Neural cell (in vitro differentiated cells): Measurements from ENCODE around the gene MBD3L2. TPM values are rescaled to one million over a fixed set of nuclear protein-coding genes. Genes with fewer than 3 reads are reported as not detected.
"Not testable (repeated sequence)": the region's sequence is repeated elsewhere in the genome, so short reads cannot be mapped to it uniquely, and the experiment has no call there.

ENCODE experiments used
- H2AFZ ChIP-seq: fragments of 200-600, 300-800 bp; sonication (generic), shearing (Covaris generic); 2 replicates; pipeline ENCODE4 v1.6.0; 2014; ENCODE audit warnings: low read depth, mild to moderate bottlenecking, antibody characterized with exemption, low read length, moderate library complexity
- H3F3A ChIP-seq: fragments of 200-600 bp; shearing (Covaris generic); 2 replicates; pipeline ENCODE4 v1.6.1; 2016; ENCODE audit warnings: mild to moderate bottlenecking, moderate library complexity, mixed read lengths, antibody characterized with exemption, low read length; ENCODE audit not compliant: insufficient read depth, poor library complexity, severe bottlenecking
- H3K27ac ChIP-seq: fragments of 200-600, 300-800 bp; sonication (generic), shearing (Covaris generic); 2 replicates; pipeline ENCODE4 v1.5.1; 2014; ENCODE audit warnings: mild to moderate bottlenecking, low read length, moderate library complexity
- H3K27me3 ChIP-seq: fragments of 300-800, 200-600 bp; sonication (generic), shearing (Covaris generic); 2 replicates; pipeline ENCODE4 v1.6.0; 2014; ENCODE audit warnings: mild to moderate bottlenecking, low read depth, low read length, moderate library complexity; ENCODE audit not compliant: insufficient read depth
- H3K36me3 ChIP-seq: fragments of 300-800, 200-600 bp; sonication (generic), shearing (Covaris generic); 2 replicates; pipeline ENCODE4 v1.5.1; 2014; ENCODE audit warnings: mild to moderate bottlenecking, antibody characterized with exemption, low read length, moderate library complexity; ENCODE audit not compliant: insufficient read depth
- H3K4me2 ChIP-seq: fragments of 300-800, 200-600 bp; sonication (generic), shearing (Covaris generic); 2 replicates; pipeline ENCODE4 v1.6.0; 2014; ENCODE audit warnings: mild to moderate bottlenecking, low read length
- H3K4me3 ChIP-seq: fragments of 300-800, 200-600 bp; sonication (generic), shearing (Covaris generic); 2 replicates; pipeline ENCODE4 v1.5.1; 2014; ENCODE audit warnings: mild to moderate bottlenecking, low read length, moderate library complexity
- H3K79me2 ChIP-seq: fragments of 200-600 bp; shearing (Covaris generic); replicated peaks from 2 replicates; pipeline ENCODE4 v1.6.0; 2014; ENCODE audit warnings: mild to moderate bottlenecking, low read length, moderate library complexity; ENCODE audit not compliant: insufficient read depth
- H3K9ac ChIP-seq: fragments of 300-800, 200-600 bp; sonication (generic), shearing (Covaris generic); 2 replicates; pipeline ENCODE4 v1.6.1; 2016; ENCODE audit warnings: mild to moderate bottlenecking, low read length, mixed read lengths
- H3K9me2 ChIP-seq: fragments of 200-600 bp; shearing (Covaris generic); 2 replicates; pipeline ENCODE4 v1.6.1; 2016; ENCODE audit warnings: mild to moderate bottlenecking, low read length, mixed read lengths; ENCODE audit not compliant: insufficient read depth
- H3K9me3 ChIP-seq: fragments of 200-600, 300-800 bp; sonication (generic), shearing (Covaris generic); 2 replicates; pipeline ENCODE4 v1.6.1; 2016; ENCODE audit warnings: mild to moderate bottlenecking, mixed run types, low read length, moderate library complexity, mixed read lengths
- H4K20me1 ChIP-seq: fragments of 200-600 bp; shearing (Covaris generic); 2 replicates; pipeline ENCODE4 v1.6.1; 2016; ENCODE audit warnings: mild to moderate bottlenecking, mixed run types; ENCODE audit not compliant: insufficient read depth
- polyA plus RNA-seq: library from polyadenylated mRNA; depleted of rRNA; stranded (reverse); fragments of >200 nt; gene quantifications from 2 replicates; pipeline ENCODE4 v1.2.3, GENCODE V29; 2014

Gene MBD3L2
- polyA plus RNA-seq, 1 donor from 2014 or later: not detected

DNA sequence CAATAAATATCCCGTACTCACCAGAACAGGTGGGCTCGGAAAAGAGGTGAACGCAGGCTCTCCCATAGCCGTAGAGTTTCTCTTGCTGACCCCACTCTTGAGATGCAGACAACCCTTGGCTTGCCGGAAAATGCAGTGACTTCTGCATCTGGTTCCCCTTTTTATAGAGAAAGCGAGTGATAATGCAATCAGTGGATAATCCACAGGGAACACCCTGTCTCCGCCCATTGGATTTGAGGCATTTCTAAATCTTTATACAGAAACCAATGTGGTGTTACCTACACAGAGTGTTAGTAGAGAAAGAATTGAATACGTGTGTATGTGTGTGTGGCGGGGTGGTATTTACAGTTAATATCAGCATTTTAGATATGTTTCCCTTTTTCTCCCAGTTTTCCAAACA, 9.0 kb upstream of the MBD3L2 start, which contains the start of gene MBD3L4:
Gene MBD3L4, minus strand, starts transcription at position 101 of the 400 bp plus-strand sequence. Its CDS starts 35 bp downstream, at position 66.
- not testable (repeated sequence) for H4K20me1 ChIP-seq, H3K4me2 ChIP-seq, H3K9me3 ChIP-seq, H3F3A ChIP-seq, H3K36me3 ChIP-seq, H3K27me3 ChIP-seq, H3K9me2 ChIP-seq, H3K9ac ChIP-seq, H3K27ac ChIP-seq, H2AFZ ChIP-seq, H3K4me3 ChIP-seq, H3K79me2 ChIP-seq

DNA sequence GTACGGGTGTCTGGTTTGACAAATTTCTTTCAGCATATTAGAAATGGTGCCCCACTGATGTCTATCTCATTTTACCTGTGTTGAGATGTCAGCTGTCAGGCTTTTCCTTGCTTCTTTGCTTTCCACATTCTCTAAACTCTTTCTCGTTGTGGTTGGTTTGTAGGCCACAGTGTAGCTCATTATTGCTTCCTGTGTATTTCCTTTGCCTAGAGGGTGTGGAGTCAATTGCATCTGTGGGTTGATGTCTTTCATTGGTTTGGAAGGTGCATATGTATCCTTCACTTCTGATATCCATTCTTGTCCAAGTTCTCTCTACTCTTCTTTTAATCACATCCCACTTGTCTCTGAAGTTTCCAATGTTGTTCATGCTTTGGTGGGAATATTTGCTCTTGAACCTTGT, 7.6 kb upstream of the MBD3L2 start:
- H3K4me3 ChIP-seq, H3K36me3 ChIP-seq, H3K79me2 ChIP-seq, H3F3A ChIP-seq, H3K9me3 ChIP-seq, H2AFZ ChIP-seq, H3K9me2 ChIP-seq, H3K4me2 ChIP-seq, H3K9ac ChIP-seq, H3K27me3 ChIP-seq, H3K27ac ChIP-seq, H4K20me1 ChIP-seq: not testable (repeated sequence)

DNA sequence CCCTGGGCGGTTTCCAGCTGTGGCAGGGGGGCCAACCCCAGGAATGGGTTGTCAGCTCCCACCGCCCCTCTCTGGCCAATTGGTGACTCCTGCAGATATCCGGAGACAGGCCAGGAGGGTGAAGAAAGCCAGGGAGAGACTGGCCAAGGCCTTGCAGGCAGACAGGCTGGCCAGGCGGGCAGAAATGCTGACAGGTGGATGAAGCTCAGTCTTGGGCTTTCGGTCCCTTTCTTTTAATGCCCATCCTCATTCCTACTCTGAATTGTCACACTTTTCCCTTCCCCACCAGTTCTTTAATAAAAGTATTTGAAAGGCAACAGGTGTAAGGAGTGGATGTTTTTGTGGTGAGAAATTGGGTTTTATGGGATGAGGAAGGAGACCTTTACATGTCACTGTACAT, 2.3 kb downstream of the MBD3L2 start:
- H3F3A ChIP-seq, H3K4me2 ChIP-seq, H2AFZ ChIP-seq, H4K20me1 ChIP-seq, H3K4me3 ChIP-seq, H3K27me3 ChIP-seq, H3K79me2 ChIP-seq, H3K27ac ChIP-seq, H3K9me2 ChIP-seq, H3K9me3 ChIP-seq, H3K9ac ChIP-seq, H3K36me3 ChIP-seq: not testable (repeated sequence)

DNA sequence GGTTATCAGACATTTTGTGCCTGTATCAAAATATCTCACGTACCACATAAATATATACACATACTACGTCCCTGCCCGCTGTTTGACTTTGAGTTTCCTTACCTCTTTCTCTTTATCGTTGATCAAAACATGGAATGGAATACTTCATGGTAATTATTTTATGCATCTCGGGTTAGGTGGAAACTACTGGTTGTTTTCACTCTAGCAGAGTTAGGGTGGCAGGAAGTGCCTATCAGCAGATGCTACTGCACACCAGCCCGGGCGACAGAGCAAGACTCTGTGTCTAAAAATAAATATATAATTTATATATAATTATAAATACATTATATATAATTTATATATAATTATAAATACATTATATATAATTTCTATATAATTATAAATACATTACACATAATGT, 3.8 kb downstream of the MBD3L2 start:
- H4K20me1 ChIP-seq, H3F3A ChIP-seq, H3K79me2 ChIP-seq, H3K27me3 ChIP-seq, H3K36me3 ChIP-seq, H2AFZ ChIP-seq, H3K27ac ChIP-seq, H3K9ac ChIP-seq, H3K9me3 ChIP-seq, H3K4me2 ChIP-seq, H3K4me3 ChIP-seq, H3K9me2 ChIP-seq: not testable (repeated sequence)

DNA sequence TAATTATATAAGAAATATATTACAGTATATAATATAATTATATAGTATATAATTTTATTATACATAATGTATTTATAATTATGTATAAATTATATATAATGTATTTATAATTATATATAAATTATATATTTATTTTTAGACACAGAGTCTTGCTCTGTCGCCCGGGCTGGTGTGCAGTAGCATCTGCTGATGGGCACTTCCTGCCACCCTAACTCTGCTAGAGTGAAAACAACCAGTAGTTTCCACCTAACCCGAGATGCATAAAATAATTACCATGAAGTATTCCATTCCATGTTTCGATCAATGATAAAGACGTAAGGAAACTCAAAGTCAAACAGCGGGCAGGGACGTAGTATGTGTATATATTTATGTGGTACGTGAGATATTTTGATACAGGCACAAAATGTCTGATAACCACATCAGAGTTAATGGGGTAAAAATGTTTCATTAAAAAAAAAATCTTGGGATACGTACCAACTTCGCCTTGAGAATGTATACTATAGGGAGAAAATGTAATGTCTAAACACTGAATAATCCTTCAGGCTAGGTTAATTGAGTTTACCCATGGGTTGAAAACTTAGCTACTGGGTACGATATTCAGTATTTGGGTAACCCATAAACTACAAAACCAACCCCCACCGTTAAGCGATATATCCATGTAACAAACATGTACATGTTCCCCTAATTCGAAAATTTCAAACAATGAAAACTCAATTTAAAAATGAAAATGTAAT, 5.7 kb downstream of the MBD3L2 start:
- H3K9ac ChIP-seq, H3K36me3 ChIP-seq, H3K4me3 ChIP-seq, H3K9me2 ChIP-seq, H4K20me1 ChIP-seq, H3K27me3 ChIP-seq, H3K4me2 ChIP-seq, H3K9me3 ChIP-seq, H3K79me2 ChIP-seq, H3K27ac ChIP-seq, H2AFZ ChIP-seq, H3F3A ChIP-seq: not testable (repeated sequence)

DNA sequence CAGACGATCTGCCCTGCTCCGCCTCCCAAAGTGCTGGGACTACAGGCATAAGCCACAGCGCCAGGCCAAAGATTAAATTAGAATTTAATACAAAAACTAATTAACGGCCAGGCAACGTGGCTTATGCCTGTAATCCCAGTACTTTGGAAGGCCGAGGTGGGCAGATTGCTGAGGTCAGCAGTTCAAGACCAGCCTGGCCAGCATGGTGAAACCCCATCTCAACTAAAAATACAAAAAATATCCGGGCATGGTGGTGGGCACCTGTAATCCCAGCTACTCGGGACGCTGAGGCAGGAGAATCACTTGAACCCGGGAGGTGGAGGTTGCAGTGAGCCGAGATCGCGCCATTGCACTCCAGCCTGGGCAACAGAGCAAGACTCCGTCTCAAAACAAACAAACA, 6.6 kb downstream of the MBD3L2 start:
- H3K36me3 ChIP-seq, H3K9me2 ChIP-seq, H2AFZ ChIP-seq, H3K4me3 ChIP-seq, H3K4me2 ChIP-seq, H4K20me1 ChIP-seq, H3K9ac ChIP-seq, H3K79me2 ChIP-seq, H3K9me3 ChIP-seq, H3K27ac ChIP-seq, H3F3A ChIP-seq, H3K27me3 ChIP-seq: not testable (repeated sequence)

DNA sequence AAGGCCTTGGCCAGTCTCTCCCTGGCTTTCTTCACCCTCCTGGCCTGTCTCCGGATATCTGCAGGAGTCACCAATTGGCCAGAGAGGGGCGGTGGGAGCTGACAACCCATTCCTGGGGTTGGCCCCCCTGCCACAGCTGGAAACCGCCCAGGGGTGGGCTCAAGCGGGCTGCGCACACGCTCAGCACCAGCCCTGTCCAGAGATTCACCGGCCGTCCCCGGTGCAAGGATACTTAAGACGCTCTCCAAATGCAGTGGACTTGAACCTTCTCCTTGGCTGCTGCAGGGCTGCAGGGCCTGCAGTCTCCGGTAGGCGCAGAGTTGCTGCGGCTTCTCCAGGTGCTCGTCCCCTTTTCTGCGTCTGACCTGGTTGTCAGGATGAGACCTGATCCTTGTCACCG, 7.2 kb downstream of the MBD3L2 start:
- not testable (repeated sequence) for H3F3A ChIP-seq, H3K9ac ChIP-seq, H4K20me1 ChIP-seq, H3K27ac ChIP-seq, H3K4me2 ChIP-seq, H3K36me3 ChIP-seq, H2AFZ ChIP-seq, H3K9me2 ChIP-seq, H3K27me3 ChIP-seq, H3K79me2 ChIP-seq, H3K4me3 ChIP-seq, H3K9me3 ChIP-seq

DNA sequence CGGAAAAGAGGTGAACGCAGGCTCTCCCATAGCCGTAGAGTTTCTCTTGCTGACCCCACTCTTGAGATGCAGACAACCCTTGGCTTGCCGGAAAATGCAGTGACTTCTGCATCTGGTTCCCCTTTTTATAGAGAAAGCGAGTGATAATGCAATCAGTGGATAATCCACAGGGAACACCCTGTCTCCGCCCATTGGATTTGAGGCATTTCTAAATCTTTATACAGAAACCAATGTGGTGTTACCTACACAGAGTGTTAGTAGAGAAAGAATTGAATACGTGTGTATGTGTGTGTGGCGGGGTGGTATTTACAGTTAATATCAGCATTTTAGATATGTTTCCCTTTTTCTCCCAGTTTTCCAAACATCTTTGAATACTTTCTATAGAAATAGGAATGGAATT, 9.5 kb downstream of the MBD3L2 start, which contains the start of gene MBD3L3:
Gene MBD3L3, minus strand, starts transcription at position 101 of the 400 bp plus-strand sequence. Its CDS starts 71 bp downstream, at position 30.
- not testable (repeated sequence) for H3K9ac ChIP-seq, H3K9me2 ChIP-seq

More for the DNA sequence above, 9.5 kb downstream of the MBD3L2 start, which contains the start of gene MBD3L3:
- not testable (repeated sequence) for H3K4me3 ChIP-seq, H4K20me1 ChIP-seq, H3K4me2 ChIP-seq, H3K79me2 ChIP-seq, H3K9me3 ChIP-seq, H2AFZ ChIP-seq, H3K36me3 ChIP-seq, H3K27me3 ChIP-seq, H3K27ac ChIP-seq, H3F3A ChIP-seq
